ENCODE measurements around the gene PHACTR1.

Gene PHACTR1

DNA sequence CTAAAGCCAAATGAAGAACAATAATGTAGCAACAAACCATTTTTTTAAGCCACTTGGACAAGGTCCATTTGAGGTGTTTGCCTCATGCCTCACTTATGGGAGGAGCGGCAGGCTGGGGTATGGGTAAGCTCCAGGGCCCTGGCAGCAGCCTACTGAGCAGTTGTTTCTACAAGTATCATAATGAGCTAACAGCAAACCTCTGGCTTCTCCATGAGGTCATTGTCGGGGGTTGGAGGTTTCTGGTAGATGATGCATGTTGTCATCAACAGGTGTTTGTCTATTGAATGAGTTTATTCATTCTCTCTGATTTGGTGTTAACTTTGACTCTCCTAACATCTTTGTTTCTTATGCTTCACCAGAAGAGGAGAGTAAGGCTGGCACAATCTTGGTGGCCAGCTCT is 461.1 kb downstream of the PHACTR1 start:
- DNase-seq, result no peak

DNA sequence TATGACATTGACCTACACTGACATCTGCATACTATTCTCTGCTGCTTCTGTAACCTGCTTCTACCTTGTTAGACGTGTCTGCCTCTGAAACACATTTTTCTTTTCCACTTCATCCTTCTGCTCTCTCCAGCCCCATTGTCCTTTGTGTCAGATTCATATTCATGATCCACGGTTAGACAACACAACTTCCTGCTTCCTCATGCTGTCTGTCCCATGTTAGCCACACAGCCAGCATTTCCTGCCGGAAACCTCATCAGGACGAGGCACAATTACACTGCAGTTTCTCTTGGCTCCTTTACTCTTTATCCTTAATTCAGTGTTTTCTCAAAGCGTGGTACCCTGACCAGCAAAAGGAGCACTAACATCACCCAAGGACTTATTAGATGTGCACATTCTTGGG is 461.5 kb downstream of the PHACTR1 start:
- DNase-seq, result no peak

DNA sequence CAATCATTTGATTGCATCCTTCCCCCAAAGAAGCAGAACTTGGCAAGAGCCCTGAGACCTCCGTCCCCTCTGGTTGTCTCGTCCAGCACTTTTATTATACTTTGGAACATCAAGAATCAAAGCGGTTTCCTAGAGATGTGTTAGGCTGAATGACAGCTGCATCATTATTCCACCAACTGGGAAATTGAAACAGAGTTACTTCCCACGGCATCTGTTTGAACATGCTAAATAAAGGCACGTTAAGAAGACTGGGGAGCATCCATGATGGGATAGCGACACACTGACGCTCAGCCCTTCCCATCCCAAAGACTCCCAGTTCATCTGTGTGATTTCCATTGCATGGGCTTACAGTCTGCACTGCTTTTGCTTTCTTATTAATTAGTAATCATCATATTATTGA is 464.0 kb downstream of the PHACTR1 start:
- DNase-seq, result no peak

DNA sequence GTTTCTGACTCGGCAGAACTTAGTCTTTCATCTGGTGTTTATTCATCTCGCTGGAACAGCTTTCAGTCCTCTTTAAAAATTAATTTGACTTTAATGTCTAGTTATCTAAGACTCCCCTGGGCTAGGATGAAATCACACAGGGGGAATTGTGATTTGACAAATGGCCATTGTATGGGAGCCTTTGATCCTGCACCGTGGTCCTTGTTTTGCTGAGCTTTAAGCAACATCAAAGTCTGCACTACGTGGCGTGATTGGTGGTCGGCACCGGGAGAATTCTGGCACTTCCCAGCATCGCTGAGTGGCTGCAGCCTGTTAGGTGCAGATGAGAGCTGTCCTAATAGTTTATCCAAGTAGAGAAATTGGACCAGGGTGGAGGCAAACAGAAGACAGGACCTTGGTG is 464.8 kb downstream of the PHACTR1 start:
- DNase-seq, result no peak

DNA sequence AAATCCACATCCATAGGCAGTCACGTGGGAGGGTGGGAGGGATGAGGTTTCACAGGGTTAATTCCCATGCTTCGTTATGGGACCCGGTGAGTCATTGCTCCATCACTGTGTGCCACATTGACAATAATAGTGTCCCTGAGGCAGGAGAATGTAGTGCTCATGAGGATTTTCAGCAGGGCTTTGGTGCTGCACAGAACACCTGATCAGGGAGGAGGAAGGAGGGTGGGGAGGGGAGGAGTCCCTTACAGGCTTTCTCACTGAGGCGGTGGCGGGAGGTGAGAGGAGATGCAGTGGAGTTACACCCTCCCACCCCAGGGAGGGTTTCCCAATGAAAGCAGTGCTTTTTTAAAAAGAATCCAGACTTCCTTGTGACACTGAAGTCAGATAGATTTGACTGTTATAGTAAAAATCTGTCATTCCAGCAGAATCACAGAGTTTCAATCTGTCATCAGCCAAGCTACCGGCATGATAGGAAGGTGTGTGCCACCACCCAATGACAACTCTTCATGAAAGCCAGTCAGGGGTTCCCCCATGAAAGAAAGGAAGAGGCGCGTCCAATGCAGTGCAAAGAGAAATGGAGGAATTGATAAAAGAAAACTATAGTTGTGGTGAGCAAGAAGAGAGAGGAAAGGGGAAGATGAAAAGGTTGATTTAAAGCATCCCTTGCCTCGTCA is 467.0 kb downstream of the PHACTR1 start:
- no peak for DNase-seq

DNA sequence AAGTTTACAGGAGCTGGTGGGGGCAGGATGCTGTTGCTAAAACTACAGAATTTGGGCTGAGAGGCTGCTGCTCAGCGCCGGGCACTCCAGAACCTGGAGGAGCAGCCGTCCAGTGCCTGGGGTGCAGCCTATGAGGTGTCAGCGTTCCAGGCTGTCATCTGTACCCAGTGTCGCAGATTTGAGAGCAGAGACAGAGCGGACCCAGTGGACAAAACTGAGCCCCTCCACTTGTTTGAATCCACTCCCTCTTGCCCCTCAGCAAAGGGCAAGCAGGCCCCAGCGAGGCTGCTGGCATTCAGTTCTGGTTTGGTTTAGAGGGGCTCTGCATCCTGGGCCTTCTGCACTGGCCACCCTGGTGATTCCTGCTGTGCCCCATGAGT is 467.5 kb downstream of the PHACTR1 start:
- DNase-seq, result no peak

DNA sequence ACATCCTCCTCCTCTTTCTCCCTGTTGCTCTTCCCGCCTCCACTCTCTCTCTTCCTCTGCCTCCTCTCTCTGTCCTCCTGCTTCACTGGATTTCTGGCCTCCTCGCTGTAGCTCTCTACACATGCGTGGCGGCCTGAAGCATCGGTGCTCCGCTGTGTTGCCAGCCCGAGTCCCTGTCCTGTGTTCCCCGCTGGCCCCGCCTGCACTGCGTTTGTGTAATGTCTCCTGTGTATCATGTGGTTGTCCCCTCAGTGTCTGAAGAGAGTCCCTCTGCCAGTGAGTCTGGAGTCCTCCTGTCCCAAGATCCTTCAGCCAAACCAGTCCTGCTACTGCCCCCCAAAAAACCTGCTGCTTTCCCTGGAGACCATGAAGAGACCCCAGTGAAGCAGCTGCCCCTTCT is 468.0 kb downstream of the PHACTR1 start:
- DNase-seq, result no peak

DNA sequence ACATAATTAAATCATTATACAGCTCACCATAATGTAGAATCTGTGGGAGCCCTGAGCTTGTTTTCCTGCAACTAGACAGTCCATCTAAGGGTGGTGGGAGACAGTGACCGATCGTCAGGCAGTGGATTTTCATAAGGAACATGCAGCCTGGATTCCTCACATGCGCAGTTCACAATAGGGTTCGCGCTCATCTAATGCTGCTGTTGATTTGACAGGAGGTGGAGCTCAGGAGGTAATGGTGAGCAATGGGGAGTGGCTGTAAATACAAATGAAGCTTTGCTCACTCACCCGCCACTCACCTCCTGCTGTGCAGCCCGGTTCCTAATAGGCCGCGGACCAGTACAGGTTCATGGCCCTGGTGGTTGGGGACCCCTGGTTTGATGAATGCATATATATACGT is 470.3 kb downstream of the PHACTR1 start:
- no peak for DNase-seq

DNA sequence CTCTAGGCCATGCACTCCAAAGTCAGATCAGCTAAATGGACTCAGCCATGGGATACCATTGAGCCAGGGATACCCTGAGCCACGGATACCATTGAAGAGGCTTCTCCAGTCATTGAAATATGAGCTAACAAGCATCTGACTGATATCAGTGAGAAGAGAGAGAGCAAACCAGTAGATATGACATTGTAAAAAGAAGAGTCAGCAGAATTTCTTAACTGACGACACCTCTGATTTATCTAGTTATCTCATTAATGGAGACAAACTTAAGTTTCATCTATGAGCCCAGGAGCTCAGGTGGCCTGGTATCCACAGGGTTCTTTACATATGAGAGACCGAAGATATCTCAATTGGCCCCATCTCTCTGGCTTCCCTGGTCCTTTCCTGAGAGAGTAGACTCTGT is 471.1 kb downstream of the PHACTR1 start:
- DNase-seq, result no peak

DNA sequence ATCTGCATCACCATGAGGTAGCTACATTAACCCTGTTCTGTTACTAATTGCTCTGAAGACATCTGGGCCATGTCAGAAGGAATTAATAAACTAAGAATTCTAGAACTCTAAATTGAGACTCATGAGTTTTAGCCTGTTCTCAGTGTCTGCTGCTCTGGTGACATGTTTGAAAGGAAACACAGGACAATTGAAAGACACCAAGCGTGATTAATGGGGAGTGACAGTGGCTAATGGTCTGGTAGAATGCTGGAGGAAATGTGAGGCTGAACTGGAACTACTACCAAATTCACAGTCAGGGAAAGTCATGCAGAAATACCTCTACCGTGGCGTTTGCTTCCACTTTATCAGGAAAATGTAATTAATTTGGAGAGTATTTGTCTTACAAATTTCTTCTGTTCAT is 471.7 kb downstream of the PHACTR1 start:
- DNase-seq, result no peak

DNA sequence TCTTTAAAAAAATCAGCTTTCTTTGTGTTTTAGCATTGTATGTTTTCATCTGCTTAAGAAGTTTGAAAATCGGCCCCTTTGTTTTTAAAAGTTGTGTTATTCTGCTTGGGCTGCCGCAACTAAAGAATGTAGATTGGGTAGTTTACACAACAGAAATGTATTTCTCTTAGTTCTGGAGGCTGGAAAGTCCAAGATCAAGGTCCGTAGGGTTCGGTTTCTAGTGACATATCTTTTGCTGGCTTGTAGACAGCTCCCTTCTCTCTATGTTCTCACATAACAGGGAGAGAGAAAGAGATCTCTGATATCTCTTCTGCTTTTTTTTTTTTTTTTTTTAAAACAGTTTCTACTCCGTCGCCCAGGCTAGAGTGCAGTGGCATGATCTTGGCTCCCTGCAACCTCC is 473.1 kb downstream of the PHACTR1 start:
- no peak for DNase-seq

DNA sequence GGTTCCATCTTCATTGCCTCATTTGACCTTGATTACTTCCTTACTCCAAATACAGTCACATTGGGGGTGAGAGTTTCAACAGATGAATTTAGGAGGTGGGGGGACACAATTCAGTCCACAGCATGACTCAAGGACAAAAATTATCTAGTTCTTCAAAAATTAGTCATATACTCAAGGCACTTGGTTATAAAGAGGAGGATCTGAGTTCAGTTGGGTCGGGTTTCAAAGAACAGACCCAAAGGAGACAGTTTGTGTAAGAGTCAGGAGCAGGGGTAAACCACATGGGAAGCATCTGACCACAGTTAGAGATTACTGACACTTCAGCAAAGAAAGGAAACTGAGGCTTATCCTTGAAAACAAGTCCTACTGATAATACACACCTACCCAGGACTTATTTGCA is 473.8 kb downstream of the PHACTR1 start:
- no peak for DNase-seq

DNA sequence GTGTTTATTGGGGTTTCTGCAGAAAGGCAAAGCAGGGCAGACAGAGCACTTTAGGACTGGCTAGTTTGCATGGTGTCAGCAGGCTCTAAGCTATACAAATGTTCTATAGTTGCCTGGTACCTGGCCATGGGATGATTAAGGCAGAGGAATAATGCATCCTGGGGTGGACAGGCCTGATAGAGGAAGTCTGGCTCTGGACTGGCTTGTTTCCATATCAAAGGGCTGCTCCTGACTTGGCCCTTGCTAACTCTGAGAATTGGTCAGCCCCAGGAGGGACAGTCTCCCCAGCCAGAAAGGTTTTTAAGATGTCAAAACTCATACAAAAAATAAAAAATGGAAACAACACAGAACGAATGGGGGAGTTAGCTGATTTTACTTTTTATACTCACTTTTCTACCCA is 474.9 kb downstream of the PHACTR1 start:
- DNase-seq, result no peak

DNA sequence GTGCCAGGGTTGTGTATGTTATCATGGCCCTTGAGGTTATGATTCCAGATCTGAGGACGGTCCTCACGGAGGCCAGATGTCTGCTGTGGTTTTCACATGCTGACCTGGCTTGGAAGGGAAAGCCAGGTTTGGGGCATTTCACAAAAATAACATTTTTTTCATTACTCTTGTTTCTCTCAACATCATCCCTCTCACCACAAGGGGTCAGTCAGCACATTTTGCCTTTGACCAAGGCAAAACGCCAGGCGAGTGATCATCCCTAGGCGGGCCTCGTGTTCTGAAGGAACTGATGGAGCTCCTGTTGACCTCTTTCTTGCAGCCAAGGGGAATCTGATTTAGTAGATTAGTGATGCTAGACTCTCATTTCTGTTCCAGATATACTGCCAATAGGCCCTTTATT is 478.3 kb downstream of the PHACTR1 start:
- no peak for DNase-seq

DNA sequence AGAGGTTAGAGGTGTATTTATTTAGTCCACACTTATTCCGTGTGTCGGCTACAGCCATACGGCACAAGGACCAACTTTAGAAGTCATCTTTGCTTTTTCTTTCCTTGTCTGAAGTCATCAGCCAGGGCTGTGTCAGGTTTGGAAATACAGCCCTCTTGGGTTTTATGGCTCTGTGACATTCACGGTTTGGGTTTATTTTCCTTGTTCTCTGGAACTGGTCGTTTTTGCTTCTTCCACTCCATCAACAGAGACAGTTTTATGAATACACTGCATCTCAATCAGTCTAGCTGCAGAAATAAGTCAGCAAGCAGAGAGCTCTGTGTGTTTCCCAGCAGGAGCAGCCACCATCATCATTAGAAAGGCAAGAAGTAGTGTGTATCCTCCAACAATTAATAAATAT is 479.2 kb downstream of the PHACTR1 start:
- no peak for DNase-seq

DNA sequence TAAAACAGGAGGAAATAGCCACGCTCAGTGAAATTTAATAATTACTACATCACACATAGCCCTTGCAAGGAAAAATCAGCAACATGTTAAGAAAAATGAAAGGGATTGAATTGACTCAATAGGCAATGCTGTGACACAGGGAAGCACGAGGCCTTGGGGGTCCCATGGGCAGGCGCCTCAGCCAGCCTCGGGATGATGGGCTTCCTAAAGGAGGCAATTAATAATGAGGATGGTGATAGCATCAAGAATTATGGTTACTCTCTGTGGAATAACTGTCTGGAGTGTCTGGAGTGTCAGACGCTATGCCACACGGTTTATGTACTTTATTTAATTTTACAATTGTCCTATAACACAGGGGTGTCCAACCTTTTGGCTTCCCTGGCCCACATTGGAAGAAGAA is 481.6 kb downstream of the PHACTR1 start:
- no peak for DNase-seq

DNA sequence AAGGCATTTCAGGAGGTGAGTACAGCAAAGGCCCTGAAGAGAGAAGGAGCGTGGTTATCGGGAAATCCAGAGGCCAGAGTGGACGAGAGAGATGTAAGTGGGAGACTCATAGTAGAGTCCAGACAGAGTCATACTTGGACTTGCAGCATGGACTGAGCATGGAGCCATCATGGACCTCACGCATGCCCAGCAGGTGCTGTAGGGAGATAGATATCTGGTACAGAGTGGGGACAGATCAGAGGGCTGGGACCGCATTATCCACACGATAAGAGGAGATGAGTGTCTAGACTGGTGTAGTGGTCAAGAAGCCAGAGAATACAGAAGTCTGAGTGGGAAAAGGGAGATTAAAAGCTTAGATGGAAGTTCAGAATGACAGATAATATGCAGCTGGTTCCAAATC is 484.8 kb downstream of the PHACTR1 start:
- DNase-seq, result no peak

DNA sequence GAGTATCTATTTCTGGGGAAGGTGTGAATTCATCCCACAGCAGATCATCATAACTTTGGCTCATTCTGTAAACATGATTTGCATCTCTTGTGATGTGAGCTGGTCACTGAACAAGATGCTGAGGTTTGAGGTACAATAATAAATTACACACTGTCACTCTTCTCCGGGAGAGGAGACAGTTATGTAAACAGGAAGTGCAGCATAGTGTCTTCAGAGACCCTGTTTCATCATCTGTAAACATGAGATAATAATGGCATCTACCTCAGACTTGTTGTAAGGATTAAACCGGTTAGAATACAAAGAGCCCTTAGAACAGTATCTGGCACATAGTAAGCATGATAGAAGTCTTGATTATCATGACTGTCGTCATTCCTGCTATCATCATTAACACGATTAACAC is 486.6 kb downstream of the PHACTR1 start:
- no peak for DNase-seq

DNA sequence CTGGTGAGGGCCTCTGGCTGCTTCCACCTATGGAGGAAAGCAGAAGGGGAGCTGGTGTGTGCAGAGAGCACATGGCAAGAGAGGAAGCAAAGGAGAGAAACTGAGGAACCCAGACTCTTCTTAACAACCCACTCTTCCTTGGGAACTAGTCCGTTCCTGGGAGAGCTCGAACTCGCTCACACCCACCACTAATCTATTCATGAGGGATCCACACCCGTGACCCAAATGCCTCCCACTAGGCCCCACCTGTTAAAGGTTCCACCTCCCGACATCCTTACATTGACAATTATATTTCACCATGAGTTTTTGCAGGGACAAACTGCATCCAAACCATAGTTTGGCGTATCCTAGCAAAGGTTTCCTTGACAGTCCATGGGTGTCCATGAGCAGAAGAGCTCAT is 488.5 kb downstream of the PHACTR1 start:
- DNase-seq, result no peak

DNA sequence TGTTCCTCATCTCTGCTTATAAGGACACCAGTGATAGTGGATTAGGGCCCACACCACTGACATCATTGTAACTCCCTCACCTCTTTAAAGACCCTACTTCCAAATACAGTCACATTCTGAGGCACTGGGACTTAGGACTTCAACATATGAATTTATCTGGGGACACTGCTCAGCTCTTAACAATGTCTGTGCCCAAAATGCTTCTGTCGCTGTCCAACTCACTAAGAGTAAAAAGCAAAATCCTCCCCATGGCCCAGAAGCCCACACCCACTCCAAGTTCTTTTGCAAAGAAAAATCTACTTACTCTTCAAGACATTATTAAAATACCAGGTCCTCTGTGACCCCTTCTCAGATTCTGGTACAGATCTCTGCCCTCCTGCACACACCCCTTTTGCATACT is 495.5 kb downstream of the PHACTR1 start:
- no peak for DNase-seq

DNA sequence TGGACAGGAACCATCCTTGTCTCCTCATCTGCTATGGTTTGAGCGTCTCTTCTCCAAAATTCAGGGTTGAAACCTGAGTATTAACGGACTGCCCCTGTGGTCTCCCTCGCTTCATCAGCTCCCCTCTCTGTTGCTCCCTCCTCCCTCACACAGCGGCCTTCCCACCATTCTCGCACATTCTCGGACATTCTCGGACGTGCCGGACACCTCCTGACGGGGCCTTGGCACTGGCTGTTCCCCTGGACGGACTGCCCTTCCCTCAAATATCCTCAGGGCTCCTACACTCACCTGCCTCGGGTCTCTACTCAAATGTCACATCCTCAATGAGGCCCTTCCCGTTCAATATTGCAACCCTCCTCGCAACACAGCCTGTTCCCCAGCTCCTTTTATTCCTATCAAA is 496.0 kb downstream of the PHACTR1 start:
- no peak for DNase-seq

DNA sequence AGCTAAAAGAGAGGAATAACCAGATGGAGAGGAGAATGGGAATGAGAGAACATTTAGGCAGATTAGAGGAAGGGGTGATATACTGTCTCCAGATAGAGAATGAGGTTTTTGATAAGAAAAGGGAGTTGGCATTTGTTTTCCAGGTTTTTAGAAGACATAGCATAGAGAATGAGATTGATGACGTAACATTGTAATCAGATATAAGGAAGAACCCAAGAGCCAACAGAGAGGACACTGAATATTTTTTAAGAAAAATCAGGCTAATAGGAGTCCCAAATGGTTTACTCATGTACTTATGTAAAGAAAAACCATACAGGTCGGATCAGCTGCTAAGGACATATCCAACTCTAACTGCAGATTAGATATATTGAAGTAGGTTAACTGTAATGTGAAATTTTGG is 498.8 kb downstream of the PHACTR1 start:
- DNase-seq, result no peak

DNA sequence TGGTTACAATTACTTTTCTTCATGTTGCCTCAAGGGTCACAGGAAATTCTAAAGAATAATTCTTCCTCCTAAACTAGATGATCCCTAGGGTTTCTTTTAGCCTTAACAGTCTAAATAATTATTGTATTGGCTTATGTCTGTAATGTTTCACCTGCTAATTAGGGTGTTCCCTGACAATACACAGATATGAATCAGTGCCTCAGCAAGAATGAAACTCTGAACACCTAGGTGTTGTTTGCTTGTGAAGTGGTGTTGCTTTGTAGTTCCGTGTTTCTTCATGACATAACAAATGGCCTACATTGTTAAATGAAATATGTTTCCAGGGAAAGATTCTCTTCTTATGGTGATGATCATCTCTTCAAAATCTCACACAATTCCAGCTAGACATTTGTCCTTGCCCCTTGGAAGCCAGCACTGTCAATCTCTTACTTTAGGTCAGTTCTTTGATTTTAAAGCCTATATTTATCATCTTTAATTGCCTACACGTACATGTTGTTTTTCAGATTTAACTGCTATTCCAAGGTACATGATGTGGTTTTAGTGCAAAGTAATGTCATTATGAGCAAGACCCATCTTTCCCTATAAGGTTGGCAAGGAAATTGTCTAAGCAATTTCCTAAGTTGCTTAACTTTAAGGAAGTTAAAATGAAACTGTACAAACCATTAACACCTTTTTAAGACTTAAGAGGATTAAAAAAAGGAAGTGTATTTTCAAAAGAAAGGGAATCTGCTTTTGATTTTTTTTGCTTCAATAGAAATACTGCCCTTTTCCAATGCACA is 499.9 kb downstream of the PHACTR1 start:
- no peak for DNase-seq

DNA sequence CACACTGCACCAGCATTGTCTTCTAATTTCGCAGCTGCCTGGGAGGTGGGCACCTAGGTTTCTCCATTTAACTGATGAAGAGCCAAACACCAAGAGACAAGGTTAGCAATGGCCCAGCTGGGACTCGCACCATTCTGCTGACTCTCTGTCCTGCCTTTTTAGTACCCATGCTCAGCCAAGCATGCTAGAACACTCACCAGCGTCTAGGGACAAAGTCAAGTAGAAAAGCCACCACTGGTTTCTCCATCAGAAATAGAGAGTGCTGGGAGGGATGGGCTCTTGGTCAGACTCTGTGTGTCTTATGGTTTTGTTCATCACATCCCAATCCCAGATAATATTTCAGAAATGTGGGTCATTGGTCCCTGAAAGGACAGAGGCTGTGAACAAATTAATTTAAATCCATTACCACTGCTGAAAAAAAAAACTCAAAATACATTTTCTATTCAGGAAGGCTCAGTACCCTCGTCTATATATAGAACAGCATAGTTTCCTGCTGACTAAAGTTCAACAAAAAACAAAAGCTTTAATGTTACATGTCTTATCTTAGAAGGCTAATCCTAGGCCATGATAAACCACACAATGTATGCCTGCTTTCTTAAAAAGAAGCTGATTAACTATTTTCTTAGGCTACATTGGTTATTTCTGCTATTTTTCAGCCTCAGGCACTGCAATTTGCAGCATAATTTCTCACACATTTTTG is 500.8 kb downstream of the PHACTR1 start:
- no peak for DNase-seq

Data from NCI-H187 treated with DMSO at 0.1 percent for 48 hours (cell line).